HG03457 (cell line): ENCODE data around the gene SPTB.

Experiments
- ATAC-seq: cut with Tn5 transposase; IDR thresholded peaks from one replicate; pipeline ENCODE4 v1.9.1; 2021; ENCODE audit warnings: moderate number of reproducible peaks; ENCODE audit not compliant: unreplicated experiment

SPTB gene

DNA sequence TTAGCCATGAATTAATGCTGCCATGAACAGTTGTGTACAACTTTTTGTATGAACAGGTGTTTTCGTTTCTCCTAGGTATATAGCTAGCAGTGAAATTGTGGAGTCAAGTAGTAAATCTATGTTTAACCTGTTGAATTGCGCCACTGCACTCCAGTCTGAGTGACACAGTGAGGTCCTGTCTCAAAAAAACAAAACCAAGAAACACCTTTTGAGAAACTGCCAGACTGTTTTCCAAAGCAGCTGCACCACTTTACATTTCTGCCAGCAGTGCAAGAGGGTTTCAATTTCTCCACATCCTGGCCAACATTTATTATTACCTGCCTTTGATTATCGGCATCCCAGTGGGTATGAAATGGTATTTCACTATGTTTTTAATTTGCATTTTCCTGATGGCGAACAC, 178.8 kb downstream of the SPTB start:
- ATAC-seq, result no peak

DNA sequence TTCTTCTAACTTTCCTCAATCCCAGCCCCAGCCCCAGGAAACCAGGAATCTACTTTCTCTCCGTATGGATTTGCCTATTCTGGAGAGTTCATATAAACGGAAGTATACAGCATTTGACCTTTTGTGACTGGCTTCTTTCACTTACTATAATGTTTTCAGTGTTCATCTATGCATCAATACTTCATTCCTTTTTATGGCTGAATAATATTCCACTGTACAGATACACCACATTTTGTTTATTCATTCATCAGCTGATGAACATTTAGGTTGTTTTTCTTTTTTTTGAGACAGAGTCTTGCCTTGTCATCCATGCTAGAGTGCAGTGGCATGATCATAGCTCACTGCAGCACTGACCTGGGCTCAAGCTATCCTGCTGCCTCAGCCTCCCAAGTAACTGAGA, 179.4 kb downstream of the SPTB start:
- ATAC-seq, result no peak

DNA sequence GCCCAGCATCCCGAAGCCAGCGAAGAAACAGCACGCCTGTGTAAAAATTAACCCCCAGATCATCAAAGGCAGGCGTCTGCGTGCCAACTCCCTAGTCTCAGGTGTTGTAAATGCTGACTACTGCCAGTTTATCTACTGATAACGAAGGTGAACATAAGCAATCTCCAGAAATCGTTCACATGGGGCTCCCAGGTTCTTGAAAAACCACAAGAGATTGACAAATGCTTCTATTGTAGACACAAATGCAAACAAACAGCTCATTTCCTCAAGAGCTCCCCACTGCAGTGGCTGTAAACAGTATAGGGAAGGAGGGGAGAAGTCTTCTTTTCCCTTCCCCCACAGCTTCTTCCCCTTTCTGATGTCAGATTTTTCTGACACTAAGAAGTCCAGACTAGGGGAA, 180.8 kb downstream of the SPTB start:
- ATAC-seq, result no peak

DNA sequence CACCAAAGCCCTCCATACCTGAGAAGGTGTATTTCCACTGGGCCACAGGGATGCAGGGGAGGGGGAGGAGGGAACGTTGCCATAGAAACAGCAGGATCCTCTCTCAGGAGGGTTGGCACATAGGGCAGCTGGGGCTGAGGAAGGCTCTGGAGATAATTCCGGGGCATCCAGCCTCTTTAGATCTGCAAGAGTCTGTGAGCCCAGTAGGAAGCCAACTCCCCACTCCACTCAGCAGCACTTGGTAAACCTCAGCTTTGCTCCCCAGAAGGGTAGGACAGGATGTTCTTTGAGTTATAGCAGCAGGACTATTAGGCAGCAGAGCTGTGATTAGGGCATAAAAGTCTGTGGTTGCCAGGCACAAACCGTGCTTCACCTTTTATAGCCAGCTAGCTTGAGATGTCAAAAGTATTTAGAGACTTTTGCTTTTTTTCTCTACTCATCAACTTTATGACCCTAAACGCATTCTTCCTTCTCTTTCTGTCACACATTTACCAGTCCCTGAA, 183.3 kb downstream of the SPTB start:
- ATAC-seq, result no peak
